Keratinocyte (primary cell): ENCODE data around the gene SPA17. TPM values are rescaled to one million over a fixed set of nuclear protein-coding genes. Genes with fewer than 3 reads are reported as not detected.

Experiments used
- DNase-seq: peaks from one replicate; pipeline ENCODE4 v3.0.0-alpha.2; 2011; ENCODE audit warnings: low read depth, missing footprints, low spot score
- FAIRE-seq: peaks from 2 replicates; lab custom pipeline; 2011; peaks lifted over from hg19 to GRCh38; lab: Jason Lieb, UNC
- H2AFZ ChIP-seq: 2 replicates; pipeline ENCODE4 v1.6.0; 2012; ENCODE audit warnings: low read length, control low read depth, inconsistent platforms; ENCODE audit not compliant: control insufficient read depth
- H3K27ac ChIP-seq: 2 replicates; pipeline ENCODE4 v1.5.1; 2011; ENCODE audit warnings: low read length; ENCODE audit not compliant: control insufficient read depth, insufficient read depth
- H3K27me3 ChIP-seq: 3 replicates; pipeline ENCODE4 v1.6.0; 2011; ENCODE audit warnings: low read length; ENCODE audit not compliant: control insufficient read depth, insufficient read depth; ENCODE audit errors: extremely low read depth
- H3K36me3 ChIP-seq, 2 experiments: 2 replicates in 1 of 2; 3 replicates in 1 of 2; pipeline ENCODE4 v1.5.1; 2011; ENCODE audit warnings: low read length in 2 of 2, mild to moderate bottlenecking in 1 of 2; ENCODE audit not compliant: control insufficient read depth in 2 of 2, insufficient read depth in 2 of 2; ENCODE audit errors: extremely low read depth in 1 of 2
- H3K4me1 ChIP-seq: 3 replicates; pipeline ENCODE4 v1.5.1; 2011; ENCODE audit warnings: low read length; ENCODE audit not compliant: control insufficient read depth, insufficient read depth; ENCODE audit errors: extremely low read depth
- H3K4me2 ChIP-seq: 3 replicates; pipeline ENCODE4 v1.6.0; 2011; ENCODE audit warnings: low read depth, low read length; ENCODE audit not compliant: control insufficient read depth, insufficient read depth; ENCODE audit errors: extremely low read depth
- H3K4me3 ChIP-seq, 3 experiments: fragments of 200-600 bp in 1 of 3; sonication (generic) in 1 of 3; 2 replicates in 2 of 3; 3 replicates in 1 of 3; pipeline ENCODE4 v1.5.1; 2011 to 2016; ENCODE audit warnings: low read length in 3 of 3, mild to moderate bottlenecking in 3 of 3, control low read depth in 2 of 3, inconsistent platforms in 1 of 3, low read depth in 1 of 3, mixed read lengths in 1 of 3, mixed run types in 1 of 3, moderate library complexity in 1 of 3; ENCODE audit not compliant: control insufficient read depth in 2 of 3, insufficient read depth in 2 of 3; ENCODE audit errors: extremely low read depth in 1 of 3
- H3K79me2 ChIP-seq: 2 replicates; pipeline ENCODE4 v1.6.0; 2012; ENCODE audit warnings: low read length; ENCODE audit not compliant: control insufficient read depth, insufficient read depth
- H3K9ac ChIP-seq: 3 replicates; pipeline ENCODE4 v1.6.0; 2011; ENCODE audit warnings: low read length; ENCODE audit not compliant: control insufficient read depth, insufficient read depth; ENCODE audit errors: extremely low read depth
- H3K9me1 ChIP-seq: 3 replicates; pipeline ENCODE4 v1.6.0; 2011; ENCODE audit warnings: low read length; ENCODE audit not compliant: control insufficient read depth, insufficient read depth; ENCODE audit errors: extremely low read depth
- H3K9me3 ChIP-seq: 2 replicates; pipeline ENCODE4 v1.5.1; 2012; ENCODE audit warnings: low read depth, low read length; ENCODE audit not compliant: control insufficient read depth
- H4K20me1 ChIP-seq: 3 replicates; pipeline ENCODE4 v1.6.0; 2011; ENCODE audit warnings: low read length; ENCODE audit not compliant: control insufficient read depth, insufficient read depth; ENCODE audit errors: extremely low read depth
- CTCF ChIP-seq, 3 experiments: IDR thresholded peaks in 1 of 3; conservative IDR thresholded peaks in 1 of 3; optimal IDR thresholded peaks in 1 of 3; 2 replicates in 2 of 3; 3 replicates in 1 of 3; pipeline versions ENCODE3 to v1.5.1; 2011; ENCODE audit warnings: low read length in 3 of 3, mild to moderate bottlenecking in 3 of 3, moderate library complexity in 2 of 3, control low read depth in 1 of 3, inconsistent platforms in 1 of 3; ENCODE audit not compliant: insufficient read depth in 2 of 3; ENCODE audit errors: extremely low read depth in 1 of 3
- EZH2 ChIP-seq: IDR thresholded peaks from one replicate; pipeline ENCODE4 v1.6.1; 2012; ENCODE audit warnings: inconsistent platforms, mild to moderate bottlenecking, low read length, moderate library complexity
- dilution Hi-C: fragments of 300-500 bp; cut with MboI; formaldehyde crosslinking; loops from one replicate; pipeline ENCODE4 v1.7.0; 2020; ENCODE audit warnings: low sequenced_read_pairs; ENCODE audit not compliant: extremely low pct_ligation_motif_present
- polyA plus RNA-seq, 5 experiments: library from polyadenylated mRNA; depleted of rRNA in 3 of 5; stranded (reverse) in 3 of 5; stranded (forward) in 1 of 5; unstranded in 1 of 5; fragments of >200 nt; gene quantifications; 1 replicate in 1 of 5; 2 replicates in 3 of 5; 3 replicates in 1 of 5; pipeline versions ENCODE4 v1.2.1 to v1.2.3, GENCODE V29; 2011 to 2012; ENCODE audit warnings: missing spikeins in 2 of 5, low read depth in 1 of 5, low replicate concordance in 1 of 5

SPA17 gene
- polyA plus RNA-seq, 1 donor (not counting 4 experiments of a cell fraction or from before 2014, with no cell fraction given): 19.5 TPM

- Histone ChIP-seq H3K4me3 (no peak overlapping the region), H3K27me3 (no peaks in the 10 kb centered on the region), H3K4me2 (no peak overlapping the region), H3K9me3 (peaks cover 4% of the 10 kb centered on the region), H2AFZ (no peak overlapping the region), H3K4me1 (no peaks in the 10 kb centered on the region), H3K9ac (no peak overlapping the region), H3K27ac (no peak overlapping the region), H3K9me1 (no peaks in the 10 kb centered on the region), H3K79me2 (no peaks in the 10 kb centered on the region), H3K36me3 (peaks cover 9 to 13% of the 10 kb centered on the region in 2 experiments), H4K20me1 (no peaks in the 10 kb centered on the region)
- DNase-seq (no peak), FAIRE-seq (no peak)
- TF ChIP-seq EZH2 (no peak), CTCF (optimal IDR thresholded peaks at IDR 0.05 in 1 of 3, IDR thresholded peaks at IDR 0.05 in 1 of 3, conservative IDR thresholded peaks at IDR 0.05 in 1 of 3; ENCODE audit: extremely low read depth in 1 of 3, insufficient read depth in 2 of 3, low read length in 3 of 3) (no peak)
- dilution Hi-C loops: no loop called here
These were observed 35.2 kb upstream of the SPA17 start for GRCh38 chr11:124638500-124638899.

GRCh38 chr11:124639186-124639585, 34.5 kb upstream of the SPA17 start:
- H3K9me3 ChIP-seq: peaks cover 4% of the 10 kb centered on the region
- no peak overlapping the region for H3K4me2 ChIP-seq
- H3K27ac ChIP-seq: no peak overlapping the region
- H4K20me1 ChIP-seq: no peaks in the 10 kb centered on the region
- H3K4me3 ChIP-seq: no peak overlapping the region
- no peak overlapping the region for H3K9ac ChIP-seq
- no peaks in the 10 kb centered on the region for H3K9me1 ChIP-seq
- H3K4me1 ChIP-seq: no peaks in the 10 kb centered on the region
- no peak for DNase-seq
- no peak for FAIRE-seq
- peaks cover 9 to 13% of the 10 kb centered on the region in 2 experiments for H3K36me3 ChIP-seq
- no peaks in the 10 kb centered on the region for H3K27me3 ChIP-seq
- dilution Hi-C loops: no loop called here
- no peak overlapping the region for H2AFZ ChIP-seq
- no peak for TF ChIP-seq CTCF (optimal IDR thresholded peaks at IDR 0.05 in 1 of 3, IDR thresholded peaks at IDR 0.05 in 1 of 3, conservative IDR thresholded peaks at IDR 0.05 in 1 of 3; ENCODE audit: extremely low read depth in 1 of 3, insufficient read depth in 2 of 3, low read length in 3 of 3)
- no peak for TF ChIP-seq EZH2
- H3K79me2 ChIP-seq: no peaks in the 10 kb centered on the region
